ENCODE data around the gene ALKBH2. TPM values are rescaled to one million over a fixed set of nuclear protein-coding genes. Genes with fewer than 3 reads are reported as not detected.
A peak's percentile ranks its signal among the peaks of the same experiment; 100 is the strongest.

Gene ALKBH2
- 28.6 TPM for total RNA-seq

- DNase-seq (ENCODE audit: low spot score), result peak; percentile 94
These were observed at the start of gene ALKBH2 for GRCh38 chr12:109093022-109093918. Gene ALKBH2 (minus strand): TSS chr12:109093472. CDS start chr12:109092786, 686 bp downstream.

GRCh38 chr12:109140560-109140959 is 47.3 kb upstream of the ALKBH2 start:
- DNase-seq (ENCODE audit: low spot score), result no peak

GRCh38 chr12:109139791-109140190 is 46.5 kb upstream of the ALKBH2 start:
- DNase-seq (ENCODE audit: low spot score), result no peak

GRCh38 chr12:109139360-109139759 is 46.1 kb upstream of the ALKBH2 start:
- no peak for DNase-seq (ENCODE audit: low spot score)

GRCh38 chr12:109137055-109137454 is 43.8 kb upstream of the ALKBH2 start:
- DNase-seq (ENCODE audit: low spot score), result no peak

- no peak for DNase-seq (ENCODE audit: low spot score)
These were observed 41.1 kb upstream of the ALKBH2 start for GRCh38 chr12:109134186-109134917.

GRCh38 chr12:109131154-109132050 is 38.1 kb upstream of the ALKBH2 start:
- no peak for DNase-seq (ENCODE audit: low spot score)

GRCh38 chr12:109130297-109131153 is 37.3 kb upstream of the ALKBH2 start:
- no peak for DNase-seq (ENCODE audit: low spot score)

- DNase-seq (ENCODE audit: low spot score), result no peak
These were observed 34.4 kb upstream of the ALKBH2 start for GRCh38 chr12:109127533-109128242.

GRCh38 chr12:109126784-109127183 is 33.5 kb upstream of the ALKBH2 start:
- no peak for DNase-seq (ENCODE audit: low spot score)

GRCh38 chr12:109125791-109126190 is 32.5 kb upstream of the ALKBH2 start:
- DNase-seq (ENCODE audit: low spot score), result no peak

- DNase-seq (ENCODE audit: low spot score), result no peak
These were observed 31.8 kb upstream of the ALKBH2 start for GRCh38 chr12:109124878-109125648.

GRCh38 chr12:109121346-109121880 is 28.1 kb upstream of the ALKBH2 start:
- DNase-seq (ENCODE audit: low spot score), result no peak

GRCh38 chr12:109120557-109120956 is 27.3 kb upstream of the ALKBH2 start:
- no peak for DNase-seq (ENCODE audit: low spot score)

GRCh38 chr12:109120095-109120494 is 26.8 kb upstream of the ALKBH2 start:
- DNase-seq (ENCODE audit: low spot score), result no peak

GRCh38 chr12:109116611-109116949 is 23.3 kb upstream of the ALKBH2 start:
- DNase-seq (ENCODE audit: low spot score), result no peak

GRCh38 chr12:109115758-109116610 is 22.7 kb upstream of the ALKBH2 start, which contains the start of gene ACACB:
Gene ACACB (plus strand): TSS chr12:109116587. CDS start chr12:109139406, 22,819 bp downstream.
- no peak for DNase-seq (ENCODE audit: low spot score)

GRCh38 chr12:109115404-109115757 is 22.1 kb upstream of the ALKBH2 start:
- no peak for DNase-seq (ENCODE audit: low spot score)

All from ureter (tissue), 1 donor.